WTC11 (cell line): ENCODE results near the gene MT1B. TPM values are rescaled to one million over a fixed set of nuclear protein-coding genes. Genes with fewer than 3 reads are reported as not detected.

ENCODE experiments used
- ATAC-seq: fragments of 200-7000 bp; cut with Tn5 transposase; 2 replicates; pipeline ENCODE4 v1.10.0; 2021; ENCODE audit warnings: mild to moderate bottlenecking, moderate library complexity
- CTCF ChIA-PET: fragments of 300-600 bp; sonication (Branson Sonifier 250); formaldehyde crosslinking; loops from one replicate; lab custom pipeline; 2021; ENCODE audit warnings: antibody characterized with exemption; lab: Charles Lee
- POLR2A ChIA-PET: fragments of 350-600 bp; sonication (Branson Sonifier 250); formaldehyde crosslinking; loops from one replicate; lab custom pipeline; 2021; ENCODE audit warnings: antibody characterized with exemption; lab: Charles Lee
- DNase-seq: peaks from one replicate; pipeline ENCODE4 v3.0.0; 2021; ENCODE audit warnings: low spot score
- H3K27ac Mint-ChIP-seq: 2 replicates; pipeline ENCODE4 v1.8.0; 2021; ENCODE audit warnings: mixed read lengths
- H3K27me3 Mint-ChIP-seq: 2 replicates; pipeline ENCODE4 v1.8.0; 2021; ENCODE audit warnings: low read depth, mild to moderate bottlenecking, moderate library complexity, mixed read lengths
- H3K36me3 Mint-ChIP-seq: 2 replicates; pipeline ENCODE4 v1.8.0; 2021; ENCODE audit warnings: mixed read lengths
- H3K4me1 Mint-ChIP-seq: 2 replicates; pipeline ENCODE4 v1.8.0; 2022; ENCODE audit warnings: mixed read lengths
- H3K4me3 Mint-ChIP-seq: 2 replicates; pipeline ENCODE4 v1.8.0; 2021; ENCODE audit warnings: mild to moderate bottlenecking, moderate library complexity, mixed read lengths
- H3K9me3 Mint-ChIP-seq: 2 replicates; pipeline ENCODE4 v1.8.0; 2021; ENCODE audit warnings: mixed read lengths
- AR ChIP-seq: fragments of 250-450 bp; sonication (Bioruptor Pico); IDR thresholded peaks from 2 replicates; pipeline ENCODE4 v1.9.0; 2021; ENCODE audit warnings: mild to moderate bottlenecking
- ATF1 ChIP-seq: sonication (generic); formaldehyde crosslinking; IDR thresholded peaks from 2 replicates; pipeline ENCODE4 v1.8.1; 2023; ENCODE audit warnings: mild to moderate bottlenecking, moderate library complexity, missing genetic modification reagents
- ERG ChIP-seq: fragments of 250-450 bp; sonication (Bioruptor Pico); IDR thresholded peaks from 2 replicates; pipeline ENCODE4 v1.8.0; 2021; ENCODE audit warnings: mild to moderate bottlenecking
- FOXP4 ChIP-seq: sonication (generic); formaldehyde crosslinking; IDR thresholded peaks from 2 replicates; pipeline ENCODE4 v1.8.0; 2022; ENCODE audit warnings: mild to moderate bottlenecking, missing genetic modification reagents
- MAX ChIP-seq: sonication (generic); formaldehyde crosslinking; IDR thresholded peaks from 2 replicates; pipeline ENCODE4 v1.8.0; 2022; ENCODE audit warnings: mild to moderate bottlenecking, missing genetic modification reagents
- NFE2L1 ChIP-seq: sonication (generic); formaldehyde crosslinking; IDR thresholded peaks from 2 replicates; pipeline ENCODE4 v1.8.1; 2023; ENCODE audit warnings: missing genetic modification reagents
- SMAD3 ChIP-seq: sonication (generic); formaldehyde crosslinking; IDR thresholded peaks from 2 replicates; pipeline ENCODE4 v1.8.0; 2022; ENCODE audit warnings: missing genetic modification reagents, mild to moderate bottlenecking, borderline replicate concordance
- SMAD4 ChIP-seq: sonication (generic); formaldehyde crosslinking; IDR thresholded peaks from 2 replicates; pipeline ENCODE4 v1.8.0; 2022; ENCODE audit warnings: mild to moderate bottlenecking, missing genetic modification reagents
- TEAD1 ChIP-seq: sonication (generic); formaldehyde crosslinking; IDR thresholded peaks from 2 replicates; pipeline ENCODE4 v1.8.0; 2022; ENCODE audit warnings: mild to moderate bottlenecking, missing genetic modification reagents
- USF1 ChIP-seq: sonication (generic); formaldehyde crosslinking; IDR thresholded peaks from 2 replicates; pipeline ENCODE4 v1.8.0; 2022; ENCODE audit warnings: mild to moderate bottlenecking, missing genetic modification reagents
- ZNF232 ChIP-seq: sonication (generic); formaldehyde crosslinking; IDR thresholded peaks from 2 replicates; pipeline ENCODE4 v1.8.0; 2022; ENCODE audit warnings: mild to moderate bottlenecking, missing genetic modification reagents
- ZNF423 ChIP-seq: fragments of 250-450 bp; sonication (Bioruptor Pico); IDR thresholded peaks from 2 replicates; pipeline ENCODE4 v2.1.2; 2022; ENCODE audit warnings: mild to moderate bottlenecking, moderate library complexity
- ZNF425 ChIP-seq: fragments of 250-450 bp; sonication (Bioruptor Pico); conservative IDR thresholded peaks from 2 replicates; pipeline ENCODE4 v1.9.0; 2021; ENCODE audit warnings: mild to moderate bottlenecking
- total RNA-seq: library from RNA; stranded (reverse); gene quantifications from 3 replicates; pipeline ENCODE4 v1.2.3, GENCODE V29; 2021
- TF ChIP-seq, protein P1 (sequence below): sonication (generic); formaldehyde crosslinking; IDR thresholded peaks from 2 replicates; pipeline ENCODE4 v1.8.1; 2022; ENCODE audit warnings: mild to moderate bottlenecking, moderate library complexity, missing genetic modification reagents
- TF ChIP-seq, protein P2 (sequence below): sonication (generic); formaldehyde crosslinking; IDR thresholded peaks from 2 replicates; pipeline ENCODE4 v1.8.1; 2023; ENCODE audit warnings: mild to moderate bottlenecking, moderate library complexity, missing genetic modification reagents
- TF ChIP-seq, protein P3 (sequence below): sonication (generic); formaldehyde crosslinking; IDR thresholded peaks from 2 replicates; pipeline ENCODE4 v1.8.1; 2022; ENCODE audit warnings: missing genetic modification reagents, borderline replicate concordance

Gene MT1B
- total RNA-seq, 1 experiment from 2014 or later = not detected

DNA sequence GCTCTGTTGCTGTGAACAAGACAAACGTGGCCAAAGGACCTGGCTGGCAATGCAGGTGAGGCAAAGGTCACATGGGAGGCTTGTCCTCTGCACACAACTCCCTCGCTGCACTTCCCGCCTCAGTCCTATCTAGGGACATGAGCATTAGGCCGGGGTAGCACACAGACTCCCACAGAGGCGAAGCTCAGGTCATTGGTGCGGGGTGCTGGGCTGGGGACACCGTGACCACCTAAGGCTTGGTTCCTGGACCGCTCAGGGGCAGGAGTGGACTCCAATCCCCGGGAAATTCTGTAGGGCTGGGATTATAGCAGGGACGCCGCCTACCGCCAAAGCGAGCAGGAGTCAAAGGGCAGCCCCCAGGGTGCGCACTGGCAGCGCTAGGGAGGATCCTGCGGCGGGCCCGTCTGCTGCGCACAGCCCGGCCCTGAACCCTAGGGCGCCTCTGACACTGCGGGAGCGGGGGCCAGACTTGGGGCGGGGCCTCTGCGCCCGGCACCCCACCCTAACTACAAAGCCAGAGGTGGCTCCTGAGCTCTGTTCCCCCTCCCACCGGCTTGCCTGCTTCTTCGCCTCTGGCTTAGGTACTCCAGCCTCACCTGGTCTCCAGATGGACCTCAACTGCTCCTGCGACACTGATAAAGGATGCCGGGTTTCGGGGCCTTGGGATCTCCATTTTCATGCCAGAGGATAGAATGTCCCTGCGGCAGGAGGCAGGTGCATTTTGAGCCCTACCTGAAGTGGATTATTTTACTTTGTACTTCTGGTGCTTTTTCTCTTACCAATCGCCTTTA, 3.9 kb upstream of the MT1B start (continued):
- TF ChIP-seq FOXP4 (CRISPR knock-in tag) (peak; percentile 53; the same call in 1 of the 2 replicates), MAX (CRISPR knock-in tag) (peak; percentile 68; the same call in 1 of the 2 replicates), TEAD1 (CRISPR knock-in tag) (no peak), ZNF425 (CRISPR knock-in tag) (no peak), ZNF423 (CRISPR knock-in tag) (peak; percentile 69), ERG (CRISPR knock-in tag) (no peak), ZNF232 (CRISPR knock-in tag) (no peak), USF1 (CRISPR knock-in tag) (peak; percentile 56; the same call in 1 of the 2 replicates)
- TF ChIP-seq, protein P1, sequence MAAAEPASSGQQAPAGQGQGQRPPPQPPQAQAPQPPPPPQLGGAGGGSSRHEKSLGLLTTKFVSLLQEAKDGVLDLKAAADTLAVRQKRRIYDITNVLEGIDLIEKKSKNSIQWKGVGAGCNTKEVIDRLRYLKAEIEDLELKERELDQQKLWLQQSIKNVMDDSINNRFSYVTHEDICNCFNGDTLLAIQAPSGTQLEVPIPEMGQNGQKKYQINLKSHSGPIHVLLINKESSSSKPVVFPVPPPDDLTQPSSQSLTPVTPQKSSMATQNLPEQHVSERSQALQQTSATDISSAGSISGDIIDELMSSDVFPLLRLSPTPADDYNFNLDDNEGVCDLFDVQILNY = 0 out of 2 replicates have a peak, but pooled peaks have one; percentile 47

GRCh38 chr16:56649271-56649670, 2.4 kb upstream of the MT1B start:
- H3K27me3 Mint-ChIP-seq = peaks cover 95% of the 10 kb centered on the region
- no peak for ATAC-seq
- DNase-seq = no peak
- no peak overlapping the region for H3K4me3 Mint-ChIP-seq
- no peak overlapping the region for H3K27ac Mint-ChIP-seq
- ChIA-PET POLR2A (no interaction called here), CTCF (interaction anchor here (1.4 to 2.0 kb wide), 2 partner anchors 8 to 49 kb away, joined by 3 to 5 read pairs; partner anchors contain the start of gene MT1F)
- no peaks in the 10 kb centered on the region for H3K36me3 Mint-ChIP-seq
- no peaks in the 10 kb centered on the region for H3K9me3 Mint-ChIP-seq
- H3K4me1 Mint-ChIP-seq = peaks cover 6% of the 10 kb centered on the region
- no peak for TF ChIP-seq NFE2L1 (CRISPR knock-in tag)
- TF ChIP-seq AR (CRISPR knock-in tag) = no peak
- TF ChIP-seq, protein P2, sequence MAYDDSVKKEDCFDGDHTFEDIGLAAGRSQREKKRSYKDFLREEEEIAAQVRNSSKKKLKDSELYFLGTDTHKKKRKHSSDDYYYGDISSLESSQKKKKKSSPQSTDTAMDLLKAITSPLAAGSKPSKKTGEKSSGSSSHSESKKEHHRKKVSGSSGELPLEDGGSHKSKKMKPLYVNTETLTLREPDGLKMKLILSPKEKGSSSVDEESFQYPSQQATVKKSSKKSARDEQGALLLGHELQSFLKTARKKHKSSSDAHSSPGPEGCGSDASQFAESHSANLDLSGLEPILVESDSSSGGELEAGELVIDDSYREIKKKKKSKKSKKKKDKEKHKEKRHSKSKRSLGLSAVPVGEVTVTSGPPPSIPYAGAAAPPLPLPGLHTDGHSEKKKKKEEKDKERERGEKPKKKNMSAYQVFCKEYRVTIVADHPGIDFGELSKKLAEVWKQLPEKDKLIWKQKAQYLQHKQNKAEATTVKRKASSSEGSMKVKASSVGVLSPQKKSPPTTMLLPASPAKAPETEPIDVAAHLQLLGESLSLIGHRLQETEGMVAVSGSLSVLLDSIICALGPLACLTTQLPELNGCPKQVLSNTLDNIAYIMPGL (CRISPR knock-in tag) = no peak
- TF ChIP-seq ATF1 (CRISPR knock-in tag) = no peak
- no peak for TF ChIP-seq SMAD4 (CRISPR knock-in tag)
- TF ChIP-seq, protein P3, sequence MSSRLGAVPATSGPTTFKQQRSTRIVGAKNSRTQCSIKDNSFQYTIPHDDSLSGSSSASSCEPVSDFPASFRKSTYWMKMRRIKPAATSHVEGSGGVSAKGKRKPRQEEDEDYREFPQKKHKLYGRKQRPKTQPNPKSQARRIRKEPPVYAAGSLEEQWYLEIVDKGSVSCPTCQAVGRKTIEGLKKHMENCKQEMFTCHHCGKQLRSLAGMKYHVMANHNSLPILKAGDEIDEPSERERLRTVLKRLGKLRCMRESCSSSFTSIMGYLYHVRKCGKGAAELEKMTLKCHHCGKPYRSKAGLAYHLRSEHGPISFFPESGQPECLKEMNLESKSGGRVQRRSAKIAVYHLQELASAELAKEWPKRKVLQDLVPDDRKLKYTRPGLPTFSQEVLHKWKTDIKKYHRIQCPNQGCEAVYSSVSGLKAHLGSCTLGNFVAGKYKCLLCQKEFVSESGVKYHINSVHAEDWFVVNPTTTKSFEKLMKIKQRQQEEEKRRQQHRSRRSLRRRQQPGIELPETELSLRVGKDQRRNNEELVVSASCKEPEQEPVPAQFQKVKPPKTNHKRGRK (CRISPR knock-in tag) = no peak
- no peak for TF ChIP-seq SMAD3 (CRISPR knock-in tag)
